ENCODE data around the gene NEUROG1.

- TF ChIP-seq, protein P1, sequence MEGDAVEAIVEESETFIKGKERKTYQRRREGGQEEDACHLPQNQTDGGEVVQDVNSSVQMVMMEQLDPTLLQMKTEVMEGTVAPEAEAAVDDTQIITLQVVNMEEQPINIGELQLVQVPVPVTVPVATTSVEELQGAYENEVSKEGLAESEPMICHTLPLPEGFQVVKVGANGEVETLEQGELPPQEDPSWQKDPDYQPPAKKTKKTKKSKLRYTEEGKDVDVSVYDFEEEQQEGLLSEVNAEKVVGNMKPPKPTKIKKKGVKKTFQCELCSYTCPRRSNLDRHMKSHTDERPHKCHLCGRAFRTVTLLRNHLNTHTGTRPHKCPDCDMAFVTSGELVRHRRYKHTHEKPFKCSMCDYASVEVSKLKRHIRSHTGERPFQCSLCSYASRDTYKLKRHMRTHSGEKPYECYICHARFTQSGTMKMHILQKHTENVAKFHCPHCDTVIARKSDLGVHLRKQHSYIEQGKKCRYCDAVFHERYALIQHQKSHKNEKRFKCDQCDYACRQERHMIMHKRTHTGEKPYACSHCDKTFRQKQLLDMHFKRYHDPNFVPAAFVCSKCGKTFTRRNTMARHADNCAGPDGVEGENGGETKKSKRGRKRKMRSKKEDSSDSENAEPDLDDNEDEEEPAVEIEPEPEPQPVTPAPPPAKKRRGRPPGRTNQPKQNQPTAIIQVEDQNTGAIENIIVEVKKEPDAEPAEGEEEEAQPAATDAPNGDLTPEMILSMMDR (IDR thresholded peaks at IDR 0.05; ENCODE audit: low read length) = no peak
- no peak for TF ChIP-seq EZH2 (optimal IDR thresholded peaks at IDR 0.05; ENCODE audit: low read depth, low read length)
- TF ChIP-seq EZH2phosphoT487 (IDR thresholded peaks at IDR 0.05; ENCODE audit: low read length) = no peak
Observed at GRCh38 chr5:135504376-135504775, 31.4 kb downstream of the NEUROG1 start.

Data from MM.1S (cell line).